ENCODE data around the gene TRIM8.

- TF ChIP-seq EZH2 (IDR thresholded peaks at IDR 0.05; ENCODE audit: low read length, unreplicated experiment): no peak
- TF ChIP-seq CTCF (conservative IDR thresholded peaks at IDR 0.05; ENCODE audit: low read depth, low read length): no peak
Observed at GRCh38 chr10:102599565-102600327, 44.5 kb upstream of the TRIM8 start.

All from PC-3 (cell line).